Stimulated activated CD4-positive, alpha-beta T cell treated with anti-CD3 and anti-CD28 coated beads, Interleukin-1b, Interleukin-23, amount 100 ng/mL, for 1 hour (primary cell): Measurements from ENCODE around the gene SPAG17.
"Not testable (repeated sequence)": the region's sequence is repeated elsewhere in the genome, so short reads cannot be mapped to it uniquely, and the experiment has no call there.

Experiments
- DNase-seq, 2 donors: peaks; one replicate each; pipeline ENCODE4 v3.0.0-alpha.2; 2020; ENCODE audit warnings: low read depth in 2 of 2

Gene SPAG17

DNA sequence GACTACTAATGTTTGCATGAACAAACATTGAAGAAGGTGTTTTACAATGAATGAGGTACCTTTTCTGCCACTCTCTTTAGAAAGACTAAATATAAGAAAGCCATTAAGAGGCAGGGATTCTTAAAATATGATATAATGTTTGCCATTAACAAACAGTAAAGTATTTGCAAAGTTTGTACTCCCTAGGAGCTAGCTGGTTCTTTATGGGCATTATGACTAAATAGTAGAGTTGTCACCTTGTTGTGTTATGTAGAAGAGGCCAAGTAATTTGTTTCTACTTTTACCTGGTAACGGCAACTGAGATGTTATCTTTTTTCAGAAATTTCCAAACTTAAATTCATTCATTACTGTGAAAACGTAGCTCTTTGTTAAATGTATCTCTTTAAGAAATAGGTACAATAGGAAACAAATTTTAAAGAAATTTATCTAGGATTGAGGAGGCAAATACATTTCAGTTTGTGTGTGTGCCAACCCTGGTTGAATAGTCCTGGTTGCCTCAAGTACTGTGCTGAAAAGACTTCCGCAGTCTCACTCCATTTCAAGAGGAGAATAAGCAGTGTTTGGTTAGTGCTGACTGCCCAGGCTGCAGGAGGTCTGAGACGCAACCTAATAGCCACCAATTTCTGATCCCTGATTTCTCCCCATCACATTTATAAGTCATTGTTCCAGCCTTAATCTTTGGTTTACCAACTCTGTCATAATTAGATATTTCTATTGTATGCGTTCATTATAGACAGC, 203.4 kb downstream of the SPAG17 start:
- DNase-seq, result no peak

DNA sequence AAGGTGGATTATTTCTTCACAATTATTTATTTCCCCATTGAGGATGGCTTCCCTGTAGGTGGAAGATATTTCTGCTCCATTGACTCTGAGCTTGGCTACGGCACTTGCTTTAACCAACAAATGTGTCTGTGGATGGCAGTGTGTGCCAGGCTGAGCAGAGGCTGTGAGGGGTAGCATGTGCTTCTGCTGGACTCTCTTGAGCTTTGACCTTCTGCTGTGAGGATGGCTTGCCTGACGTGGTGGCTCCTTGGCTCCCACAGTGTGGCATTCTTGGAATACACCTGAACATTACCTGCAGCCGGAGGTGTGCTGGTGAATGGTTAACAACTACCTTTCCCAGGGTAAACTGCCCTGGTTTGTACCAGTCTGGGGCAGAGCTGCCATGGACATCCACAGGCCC, 208.6 kb downstream of the SPAG17 start:
- DNase-seq, result no peak

DNA sequence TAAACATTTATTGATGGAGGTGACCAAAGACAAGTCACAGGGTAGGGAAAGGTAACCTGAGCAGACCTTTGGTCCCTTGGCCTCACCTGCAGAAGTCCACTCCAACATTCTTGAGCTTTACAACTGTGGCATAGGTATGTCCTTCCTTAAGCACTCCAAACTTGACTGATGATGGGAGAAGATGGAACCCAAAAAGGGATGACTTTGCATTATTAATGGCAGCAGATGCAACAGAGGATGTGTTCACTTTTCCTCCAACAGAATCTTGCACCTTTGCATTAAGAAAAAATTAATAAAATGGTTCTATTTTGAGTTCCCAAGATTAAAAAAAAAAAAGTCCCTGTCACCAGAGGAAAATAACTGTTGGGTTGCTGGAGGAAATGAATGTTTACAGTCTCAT, 213.3 kb downstream of the SPAG17 start:
- no peak for DNase-seq

DNA sequence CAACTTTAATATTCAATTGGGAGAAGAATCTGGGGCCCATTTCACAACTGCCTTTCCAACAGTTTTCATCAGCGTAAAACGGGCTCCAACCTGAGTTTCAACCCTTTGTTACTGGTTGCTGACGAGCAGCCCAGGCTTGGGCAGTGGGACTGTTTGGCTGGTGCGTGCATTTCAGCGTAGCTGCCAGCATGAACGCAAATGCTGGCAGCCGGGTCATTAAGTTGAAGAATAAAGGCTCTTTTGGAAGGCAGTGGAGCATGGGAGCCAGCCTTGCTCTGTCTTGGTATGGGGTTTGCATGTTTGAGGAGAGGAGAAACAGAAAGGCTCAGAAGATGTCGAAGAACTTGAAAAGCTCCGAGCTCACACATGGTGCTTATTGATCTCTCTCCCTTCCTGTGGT, 214.8 kb downstream of the SPAG17 start:
- DNase-seq, result no peak

DNA sequence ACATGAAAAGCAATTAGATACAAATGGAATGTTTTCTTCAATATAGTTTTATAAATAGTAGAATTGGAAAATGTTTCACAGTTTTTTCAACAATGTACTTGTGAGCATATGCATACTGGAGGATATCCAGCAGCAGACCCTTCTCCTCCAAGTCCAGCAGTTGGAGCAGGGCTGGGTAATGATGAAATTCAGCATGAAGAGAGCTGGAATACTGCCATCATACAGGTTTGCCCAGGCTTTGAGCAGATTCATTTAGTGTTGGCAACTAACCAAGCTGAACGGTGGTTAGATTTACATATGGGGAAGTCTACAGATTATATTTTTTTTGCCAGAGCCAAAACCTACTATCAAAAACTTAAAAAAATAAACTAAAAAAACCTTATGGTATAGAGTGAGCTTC, 217.1 kb downstream of the SPAG17 start:
- DNase-seq, result no peak

DNA sequence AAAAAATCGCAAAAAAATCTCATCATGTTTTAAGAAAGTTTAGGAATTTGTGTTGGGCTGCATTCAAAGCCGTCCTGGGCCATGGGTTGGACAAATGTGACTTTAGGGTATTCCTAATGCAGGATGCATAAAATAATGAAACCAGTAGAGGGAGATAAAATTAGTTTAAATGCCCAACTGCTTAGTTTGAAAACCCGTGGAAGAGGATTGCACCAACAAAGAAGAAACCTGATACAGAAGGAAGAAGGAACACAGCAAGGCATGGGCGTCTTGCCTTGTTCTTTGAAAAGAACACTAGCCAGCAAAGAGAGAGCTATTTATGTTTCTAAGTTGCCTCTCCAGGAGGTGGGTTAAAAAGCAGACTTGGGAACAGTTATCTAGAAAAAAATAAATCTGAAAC, 217.6 kb downstream of the SPAG17 start:
- no peak for DNase-seq

DNA sequence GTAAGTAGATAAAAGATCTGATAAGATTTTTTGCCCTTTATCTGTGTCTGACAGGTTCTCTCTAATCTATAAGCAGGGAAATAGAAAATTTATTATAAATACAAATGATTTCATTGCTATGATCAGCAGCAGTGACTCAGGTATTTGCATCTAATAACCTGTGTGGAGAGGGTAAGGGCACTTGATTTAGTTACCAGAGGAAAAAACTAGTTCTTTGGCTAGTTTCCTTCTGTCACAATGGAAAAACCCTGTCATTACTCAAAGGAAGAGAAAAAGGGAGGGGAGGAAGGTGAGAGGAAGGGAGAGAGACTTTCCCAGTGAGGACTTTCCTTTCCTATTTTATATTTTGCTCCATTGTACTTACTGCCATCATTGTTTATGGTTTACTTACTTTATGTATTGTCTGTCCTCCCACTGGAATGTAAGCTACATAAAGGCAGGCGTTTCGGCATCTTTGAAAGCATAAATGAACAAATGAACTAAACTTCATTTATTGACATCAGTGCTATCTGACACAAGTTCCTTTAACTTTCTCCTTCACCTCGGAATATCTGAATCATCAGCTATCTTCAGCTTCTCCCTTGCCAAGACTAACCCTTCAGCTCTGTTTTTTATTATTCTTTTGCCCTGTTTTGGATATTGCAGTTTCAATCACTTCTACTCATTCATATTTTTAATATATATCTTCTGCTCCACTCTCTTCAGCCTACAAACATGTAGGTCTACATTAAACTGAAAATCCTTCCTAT, 220.6 kb downstream of the SPAG17 start:
- DNase-seq, result no peak

DNA sequence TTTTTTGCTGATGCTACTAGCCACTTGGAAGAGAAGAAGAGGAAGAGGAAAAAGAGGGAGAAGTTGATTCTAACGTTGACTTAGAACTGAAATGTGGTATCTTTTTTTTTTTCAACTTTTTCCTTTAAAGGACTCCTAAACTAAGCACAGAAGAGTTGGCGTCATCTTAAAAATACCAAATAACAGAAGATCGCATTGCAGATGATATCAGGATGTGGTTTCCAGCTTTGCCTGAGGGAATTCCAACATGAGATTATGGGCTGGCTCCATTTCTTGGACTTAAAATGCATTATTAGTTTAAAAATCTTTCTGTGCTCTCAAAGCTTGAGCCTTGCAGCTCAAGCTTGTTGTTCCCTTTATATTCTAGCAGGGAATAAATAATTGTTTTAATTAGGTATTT, 225.7 kb downstream of the SPAG17 start:
- no peak for DNase-seq

DNA sequence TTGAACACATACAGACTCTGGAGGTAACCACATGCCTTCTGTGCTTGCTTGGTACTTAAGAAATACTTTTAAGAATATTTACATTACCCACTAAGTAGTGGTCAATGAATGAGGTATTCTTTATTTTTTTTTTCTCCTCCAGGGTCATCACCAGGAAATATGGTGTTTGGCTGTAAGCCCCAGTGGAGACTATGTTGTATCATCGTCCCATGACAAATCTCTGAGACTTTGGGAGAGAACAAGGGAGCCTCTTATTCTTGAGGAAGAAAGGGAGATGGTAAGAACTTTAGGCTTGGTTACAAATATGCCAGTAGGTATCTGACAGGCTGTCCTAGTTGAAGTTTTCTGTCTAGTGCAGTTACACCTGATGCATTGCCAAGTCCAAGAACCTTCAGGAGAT, 232.6 kb downstream of the SPAG17 start:
- DNase-seq, result no peak

DNA sequence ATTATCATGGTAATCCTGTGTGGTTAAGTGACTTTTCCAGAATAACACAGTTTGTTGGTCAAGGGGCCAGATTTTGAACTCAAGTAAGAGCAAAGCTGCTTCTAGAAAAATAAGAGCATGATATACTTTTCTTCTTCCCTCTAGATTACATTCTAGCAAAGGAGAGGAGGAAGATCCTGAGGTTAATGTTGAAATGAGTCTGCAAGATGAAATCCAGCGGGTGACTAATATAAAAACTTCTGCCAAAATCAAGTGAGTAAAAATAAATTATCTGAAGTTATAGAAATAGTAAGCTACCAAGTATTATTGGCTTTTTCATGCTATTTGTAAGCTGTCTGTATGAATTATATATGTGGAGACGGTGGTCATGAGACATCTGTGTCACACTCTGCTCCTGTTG, 242.7 kb downstream of the SPAG17 start:
- DNase-seq, result no peak

DNA sequence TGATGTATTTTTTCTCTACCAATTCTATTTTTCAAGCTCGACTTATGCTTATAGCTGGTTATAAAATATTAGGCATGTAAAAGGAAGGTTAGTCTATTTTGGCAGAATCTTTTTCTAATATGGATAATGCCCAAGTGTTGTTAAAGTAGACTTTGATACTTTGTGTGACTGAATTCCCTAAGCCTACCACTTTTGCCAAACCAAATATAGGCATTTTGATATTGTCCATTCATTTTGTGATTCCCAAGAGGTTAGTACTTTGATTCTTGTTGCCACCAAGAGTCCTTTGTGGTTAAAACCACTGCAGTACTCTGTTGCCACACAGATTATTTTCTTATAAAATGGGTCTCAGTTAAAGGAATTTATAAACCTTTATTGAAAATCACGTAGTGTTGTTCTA, 251.3 kb downstream of the SPAG17 start:
- DNase-seq, result no peak

DNA sequence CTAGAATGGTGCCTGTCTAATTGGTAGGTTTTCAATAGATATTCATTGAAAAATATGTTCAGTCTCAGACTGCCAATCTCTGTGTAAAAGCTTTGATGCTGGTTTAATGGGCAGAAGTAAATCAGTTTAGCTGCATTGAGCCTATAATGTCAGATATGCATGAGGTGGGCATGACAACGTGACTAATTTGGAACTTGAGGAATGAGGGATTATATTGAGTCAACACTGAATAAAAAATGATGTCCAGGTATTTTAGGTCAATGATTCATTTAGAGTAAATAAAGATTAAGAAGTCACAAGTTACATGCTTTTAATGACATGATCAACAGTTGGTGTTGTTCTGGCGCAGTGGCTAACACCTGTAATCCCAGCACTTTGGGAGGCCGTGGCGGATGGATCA, 252.5 kb downstream of the SPAG17 start:
- DNase-seq, result no peak

DNA sequence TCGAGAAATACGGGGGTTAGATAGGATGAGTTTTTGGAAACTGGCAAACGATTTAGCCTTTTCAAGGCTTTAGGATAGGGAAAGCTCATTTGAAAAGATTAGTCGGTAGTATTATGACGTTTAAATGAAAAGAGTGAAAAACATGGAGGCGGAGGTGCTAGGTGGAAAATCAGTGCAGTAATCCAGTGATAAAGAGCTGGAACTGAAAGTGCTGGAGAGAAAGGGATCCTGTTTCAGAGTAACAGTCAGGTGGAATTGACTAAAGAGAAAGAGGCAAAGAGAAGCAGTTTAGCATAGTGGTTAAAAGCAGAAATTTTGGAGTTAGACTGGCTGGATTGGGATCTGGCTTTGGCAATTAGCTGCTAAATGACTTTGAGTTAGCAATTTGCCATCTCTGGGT, 254.5 kb downstream of the SPAG17 start:
- no peak for DNase-seq

DNA sequence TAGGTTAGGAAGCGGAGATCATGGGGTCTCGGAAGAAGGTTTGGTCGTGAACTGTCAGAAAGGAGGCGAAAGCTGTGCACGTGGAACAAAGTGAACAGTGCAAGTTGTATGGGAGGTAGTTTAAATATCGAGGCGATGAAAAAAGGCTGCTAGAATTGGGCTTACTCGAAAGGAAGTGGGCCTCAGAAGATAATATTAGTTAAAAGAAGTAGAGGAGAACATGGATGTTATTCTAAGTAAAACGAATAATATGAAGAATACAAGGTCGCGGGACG, 254.9 kb downstream of the SPAG17 start:
- no peak for DNase-seq

DNA sequence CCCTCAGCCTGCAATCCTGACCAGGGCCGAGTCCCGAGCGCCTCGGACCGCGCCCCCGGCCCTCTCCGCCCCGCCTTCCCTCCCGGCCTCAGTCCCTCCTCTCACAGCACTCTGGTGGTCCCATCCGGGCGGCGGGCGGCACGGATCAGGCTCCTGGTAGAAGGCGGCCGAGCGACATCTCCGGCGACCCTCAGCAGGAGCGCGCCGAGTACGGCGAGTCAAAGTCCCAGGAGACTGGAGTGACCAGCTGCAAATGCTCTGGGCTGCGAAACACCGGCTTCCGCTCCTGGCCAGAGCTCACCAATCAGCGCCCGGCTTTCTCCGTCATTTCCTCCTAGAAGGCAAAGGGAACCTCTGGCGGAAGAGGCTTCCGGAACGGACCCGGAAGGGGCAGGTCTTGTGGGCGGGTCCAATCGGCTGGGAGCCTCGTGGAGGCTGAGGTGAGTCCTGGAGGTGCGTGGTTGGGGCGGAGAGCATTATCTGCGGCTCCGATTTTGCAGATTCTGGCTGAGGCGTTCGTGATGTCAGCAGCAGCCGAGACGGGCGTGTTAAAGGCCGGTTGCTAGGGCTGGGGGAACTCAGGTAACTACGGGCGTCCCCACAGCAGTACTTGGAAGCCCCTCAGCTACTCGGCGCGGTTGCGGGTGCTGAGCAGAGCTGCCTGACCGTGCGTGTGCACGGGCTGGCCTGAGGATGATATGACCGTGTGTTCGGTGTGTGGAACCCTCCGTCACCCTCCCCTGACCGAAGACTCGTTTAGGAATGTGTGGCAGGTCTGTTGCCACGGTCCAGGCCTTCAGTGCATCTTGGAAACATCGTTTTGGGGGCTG, 255.5 kb downstream of the SPAG17 start, which contains the start of the genes GDAP2 and WDR3:
GDAP2 (minus strand) TSS at position 279 of the 830 bp plus-strand sequence. CDS start 9,264 bp downstream, outside the sequence.
WDR3 (plus strand) TSS at position 397 of the 830 bp plus-strand sequence. CDS start 3,581 bp downstream, outside the sequence.
- DNase-seq, result peak; percentile 78 to 88

DNA sequence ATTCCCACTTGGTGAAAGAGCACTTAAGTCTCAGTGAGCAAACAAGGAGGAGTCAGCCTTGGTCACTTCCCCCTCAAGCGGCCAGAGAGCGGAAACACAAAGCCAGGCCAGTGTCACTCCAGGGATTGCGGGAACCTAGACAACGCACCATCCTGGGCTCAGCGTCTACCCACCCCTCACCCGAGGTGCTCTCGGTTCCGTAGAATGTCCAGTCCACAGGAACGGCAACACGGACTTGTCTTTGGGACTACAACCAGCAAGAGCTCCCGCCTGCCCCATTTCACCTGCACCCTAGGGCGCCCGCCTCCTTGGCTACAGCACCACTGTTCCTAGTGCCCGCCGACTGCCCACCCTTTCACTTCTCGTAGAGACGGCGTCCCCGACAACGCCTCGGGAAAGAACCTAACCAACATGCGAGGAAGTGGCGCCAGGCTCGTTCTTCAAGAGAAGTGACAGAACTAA, 256.1 kb downstream of the SPAG17 start:
- no peak for DNase-seq

DNA sequence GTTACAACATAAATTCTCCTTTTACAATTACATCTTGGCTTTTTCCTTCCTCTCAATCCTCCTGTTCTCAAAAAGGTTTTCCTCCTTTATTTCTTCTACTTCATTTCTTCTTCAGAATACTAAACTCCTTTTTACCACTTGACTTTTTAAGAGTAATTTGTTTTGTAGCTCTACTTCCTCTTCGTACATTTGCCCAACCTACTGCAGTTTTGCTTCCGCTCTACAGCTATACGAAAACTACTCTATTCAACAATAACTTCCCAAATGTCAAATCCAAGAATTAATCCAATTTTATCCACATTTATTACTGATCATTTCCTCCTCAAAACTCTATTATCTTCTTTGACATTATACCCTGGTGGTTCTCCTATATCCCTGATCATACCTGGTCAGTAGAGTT, 259.0 kb downstream of the SPAG17 start:
- DNase-seq, result no peak

DNA sequence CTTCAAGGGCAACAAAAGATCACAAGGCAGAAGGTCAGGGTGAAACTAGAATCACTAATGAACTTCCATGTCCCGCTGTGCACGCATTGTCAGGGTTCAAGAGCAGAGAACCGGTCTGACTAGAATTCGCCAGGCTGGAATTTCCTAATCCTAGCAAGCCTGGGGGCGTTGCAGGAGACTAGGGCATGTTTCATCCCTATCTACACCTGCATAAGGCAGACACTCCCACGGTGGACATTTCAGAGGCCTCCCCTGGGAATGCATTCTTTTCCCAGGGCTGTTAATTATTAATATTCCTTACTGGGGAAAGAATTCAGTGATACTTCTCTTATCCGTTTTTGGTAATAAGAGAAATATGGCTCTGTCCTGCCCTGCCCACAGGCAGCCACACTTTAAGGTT, 262.3 kb downstream of the SPAG17 start:
- not testable (repeated sequence) for DNase-seq

DNA sequence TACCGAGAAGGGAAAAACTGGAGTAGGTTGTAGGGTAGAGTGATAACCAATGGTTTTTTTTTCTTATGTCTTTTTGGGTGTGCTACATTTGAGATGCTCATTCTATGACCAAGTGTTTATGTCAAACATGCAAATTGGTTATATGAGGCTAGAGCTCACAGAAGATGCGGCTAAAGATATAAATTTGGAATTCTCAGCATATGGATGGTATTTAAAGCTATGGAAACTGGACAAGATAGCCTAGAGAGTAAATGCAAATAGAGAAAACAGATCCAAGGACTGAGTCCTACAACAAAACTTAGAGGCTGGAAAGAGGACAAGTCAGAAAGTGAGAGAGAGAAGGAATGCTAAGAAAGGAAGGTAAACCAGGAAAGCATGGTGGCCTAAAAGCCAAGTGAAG, 263.0 kb downstream of the SPAG17 start:
- no peak for DNase-seq

DNA sequence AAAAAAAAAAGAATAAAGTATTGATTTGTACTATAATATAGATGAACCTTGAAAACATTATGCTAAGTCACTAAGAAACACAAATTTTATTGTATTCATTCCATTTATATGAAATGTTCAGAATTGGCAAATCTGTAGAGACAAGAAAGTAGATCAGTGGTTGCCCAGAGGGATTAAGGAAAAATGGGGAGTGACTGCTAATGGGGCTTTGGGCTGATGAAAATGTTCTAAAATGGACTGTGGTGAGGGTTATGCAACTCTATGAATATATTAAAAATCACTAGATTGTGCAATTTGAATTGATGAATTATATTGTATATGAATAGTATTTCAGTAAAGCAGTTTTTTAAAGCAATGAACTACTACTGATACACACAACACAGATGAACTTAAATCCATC, 265.7 kb downstream of the SPAG17 start:
- no peak for DNase-seq

DNA sequence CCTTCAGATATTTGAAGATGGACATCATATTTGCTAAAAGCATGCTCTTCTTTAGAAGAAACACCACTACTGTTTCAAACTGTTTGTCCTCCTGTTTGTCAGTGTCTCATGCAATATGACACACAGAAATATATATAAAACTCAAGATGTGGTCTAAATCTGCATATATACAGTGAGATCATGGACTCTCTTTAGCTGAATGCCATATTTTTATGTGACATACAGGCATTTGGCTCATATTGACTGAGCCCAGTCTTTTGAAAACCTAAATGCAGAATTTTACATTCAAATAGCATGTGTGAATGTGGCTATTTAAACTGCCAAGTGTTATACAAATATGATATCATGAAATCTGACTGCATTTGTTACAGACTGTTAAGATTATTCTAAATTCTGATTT, 274.0 kb downstream of the SPAG17 start:
- DNase-seq, result no peak

DNA sequence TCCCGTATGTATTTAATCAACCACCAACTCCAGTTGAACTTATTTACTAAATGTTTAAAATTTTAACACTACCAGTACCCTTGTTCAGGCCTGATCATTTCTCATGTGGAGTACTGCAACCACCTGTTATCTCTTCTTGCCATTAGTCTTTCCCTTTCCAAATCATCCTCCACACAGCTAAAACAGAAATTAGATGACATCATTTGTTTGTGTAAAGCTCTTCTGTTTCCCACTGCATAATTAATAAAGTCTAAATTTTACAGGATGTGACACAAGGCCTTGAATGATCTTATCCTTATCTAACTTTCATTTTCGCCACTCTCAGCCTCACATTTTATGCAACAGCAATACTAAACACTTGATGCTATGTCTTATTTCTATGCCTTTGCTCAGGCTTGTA, 280.0 kb downstream of the SPAG17 start:
- no peak for DNase-seq

DNA sequence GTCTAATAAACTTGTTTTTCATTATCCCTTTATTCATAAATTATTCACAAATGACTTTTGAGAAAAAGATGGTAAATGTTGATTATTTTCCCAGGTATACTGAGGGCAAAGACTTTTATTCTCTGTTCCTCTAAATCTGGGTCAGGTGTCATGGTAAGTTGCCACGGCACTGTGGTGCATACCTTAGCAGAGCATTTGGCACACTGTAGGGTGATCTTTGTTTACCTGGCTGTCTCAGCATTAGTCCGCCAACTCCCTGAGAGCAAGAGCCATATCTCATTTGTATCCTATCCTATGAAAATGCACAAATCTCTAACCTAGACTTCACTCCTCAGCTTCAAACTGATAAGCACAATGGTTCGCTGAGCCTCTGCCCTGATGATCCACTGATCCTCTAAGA, 280.5 kb downstream of the SPAG17 start:
- DNase-seq, result no peak
